Stimulated activated memory B cell treated with anti-CD40 and anti-IgM and Interleukin-4, amounts not matched to agents 10 μg/mL and 1 μg/mL and 100 μg/mL, for 72 hours (primary cell): ENCODE measurements around the gene SEPHS2.
"Not testable (repeated sequence)": the region's sequence is repeated elsewhere in the genome, so short reads cannot be mapped to it uniquely, and the experiment has no call there.

Experiments
- ATAC-seq: fragments of 150-1000 bp; cut with Tn5 transposase; 2 replicates; pipeline ENCODE4 v1.10.0; 2021
- H3K27ac Mint-ChIP-seq: one replicate; pipeline ENCODE4 v1.8.0; 2022; ENCODE audit warnings: mild to moderate bottlenecking, mixed read lengths
- H3K27me3 Mint-ChIP-seq: one replicate; pipeline ENCODE4 v1.8.0; 2022; ENCODE audit warnings: mixed read lengths
- H3K36me3 Mint-ChIP-seq: one replicate; pipeline ENCODE4 v1.8.0; 2022; ENCODE audit warnings: mixed read lengths
- H3K4me1 Mint-ChIP-seq: one replicate; pipeline ENCODE4 v1.8.0; 2022; ENCODE audit warnings: mixed read lengths
- H3K4me3 Mint-ChIP-seq: one replicate; pipeline ENCODE4 v1.8.0; 2022; ENCODE audit warnings: mild to moderate bottlenecking, moderate library complexity, mixed read lengths
- H3K9me3 Mint-ChIP-seq: one replicate; pipeline ENCODE4 v1.8.0; 2022; ENCODE audit warnings: mixed read lengths

SEPHS2 gene

GRCh38 chr16:30399435-30400186, 46.1 kb downstream of the SEPHS2 start:
- Mint-ChIP-seq H3K27me3 (no peaks in the 10 kb centered on the region), H3K36me3 (peaks cover 13% of the 10 kb centered on the region), H3K4me3 (peak overlapping the region; percentile 88), H3K4me1 (peaks cover 66% of the 10 kb centered on the region), H3K9me3 (no peaks in the 10 kb centered on the region), H3K27ac (peak overlapping the region; percentile 86)
- no peak for ATAC-seq

DNA sequence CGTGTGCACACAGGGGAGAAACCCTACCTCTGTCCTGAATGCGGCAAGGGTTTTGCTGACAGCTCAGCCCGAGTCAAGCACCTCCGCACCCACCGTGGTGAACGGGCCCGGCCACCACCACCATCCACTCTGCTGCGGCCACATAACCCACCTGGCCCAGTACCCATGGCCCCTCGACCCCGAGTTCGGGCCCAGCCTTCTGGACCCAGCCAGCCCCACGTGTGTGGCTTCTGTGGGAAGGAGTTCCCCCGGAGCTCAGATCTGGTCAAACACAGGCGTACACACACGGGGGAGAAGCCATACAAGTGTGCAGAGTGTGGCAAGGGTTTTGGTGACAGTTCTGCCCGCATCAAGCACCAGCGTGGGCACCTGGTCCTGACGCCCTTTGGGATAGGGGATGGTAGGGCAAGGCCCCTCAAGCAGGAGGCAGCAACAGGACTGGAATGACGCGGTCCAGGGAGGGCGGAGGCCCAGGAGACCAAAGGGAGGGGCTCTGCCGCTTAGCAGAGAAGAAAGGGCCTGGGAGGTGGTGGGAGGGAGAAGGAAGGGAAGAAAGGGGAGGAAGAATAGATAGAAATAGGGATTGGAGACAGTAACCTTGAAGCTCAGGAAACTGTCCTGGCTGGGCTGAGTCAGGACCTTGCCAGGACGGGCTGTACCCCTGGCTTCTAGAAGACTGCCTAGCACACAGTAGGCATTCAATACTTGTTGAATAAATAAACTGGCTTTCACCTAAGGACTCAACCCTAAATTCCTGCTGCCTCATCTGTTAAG, 46.8 kb downstream of the SEPHS2 start:
- Mint-ChIP-seq H3K36me3 (peaks cover 13% of the 10 kb centered on the region), H3K27me3 (no peaks in the 10 kb centered on the region), H3K27ac (peak overlapping the region; percentile 14), H3K9me3 (no peaks in the 10 kb centered on the region), H3K4me3 (no peak overlapping the region), H3K4me1 (peaks cover 70% of the 10 kb centered on the region)
- ATAC-seq: no peak

- peaks cover 65% of the 10 kb centered on the region for H3K4me1 Mint-ChIP-seq
- H3K4me3 Mint-ChIP-seq: no peak overlapping the region
- peaks cover 13% of the 10 kb centered on the region for H3K36me3 Mint-ChIP-seq
- H3K9me3 Mint-ChIP-seq: no peaks in the 10 kb centered on the region
- no peak overlapping the region for H3K27ac Mint-ChIP-seq
- ATAC-seq: no peak
- H3K27me3 Mint-ChIP-seq: no peaks in the 10 kb centered on the region
These were observed 47.7 kb downstream of the SEPHS2 start for GRCh38 chr16:30397776-30398660.

- no peaks in the 10 kb centered on the region for H3K27me3 Mint-ChIP-seq
- peaks cover 63% of the 10 kb centered on the region for H3K4me1 Mint-ChIP-seq
- H3K36me3 Mint-ChIP-seq: peaks cover 13% of the 10 kb centered on the region
- no peak overlapping the region for H3K27ac Mint-ChIP-seq
- no peaks in the 10 kb centered on the region for H3K9me3 Mint-ChIP-seq
- no peak for ATAC-seq
- peak overlapping the region; percentile 84 for H3K4me3 Mint-ChIP-seq
These were observed 48.6 kb downstream of the SEPHS2 start for GRCh38 chr16:30397056-30397455.

GRCh38 chr16:30396627-30397026, 49.0 kb downstream of the SEPHS2 start:
- peak overlapping the region; percentile 84 for H3K4me3 Mint-ChIP-seq
- H3K27me3 Mint-ChIP-seq, H3K9me3 Mint-ChIP-seq, ATAC-seq: not testable (repeated sequence)
- H3K27ac Mint-ChIP-seq: peak overlapping the region; percentile 90
- peaks cover 60% of the 10 kb centered on the region for H3K4me1 Mint-ChIP-seq
- H3K36me3 Mint-ChIP-seq: peaks cover 13% of the 10 kb centered on the region

GRCh38 chr16:30395992-30396585, 49.6 kb downstream of the SEPHS2 start:
- H3K4me3 Mint-ChIP-seq: peak overlapping the region; percentile 84
- H3K27ac Mint-ChIP-seq: peak overlapping the region; percentile 90
- ATAC-seq: no peak
- H3K9me3 Mint-ChIP-seq: no peaks in the 10 kb centered on the region
- peaks cover 54% of the 10 kb centered on the region for H3K4me1 Mint-ChIP-seq
- no peaks in the 10 kb centered on the region for H3K27me3 Mint-ChIP-seq
- peaks cover 13% of the 10 kb centered on the region for H3K36me3 Mint-ChIP-seq

DNA sequence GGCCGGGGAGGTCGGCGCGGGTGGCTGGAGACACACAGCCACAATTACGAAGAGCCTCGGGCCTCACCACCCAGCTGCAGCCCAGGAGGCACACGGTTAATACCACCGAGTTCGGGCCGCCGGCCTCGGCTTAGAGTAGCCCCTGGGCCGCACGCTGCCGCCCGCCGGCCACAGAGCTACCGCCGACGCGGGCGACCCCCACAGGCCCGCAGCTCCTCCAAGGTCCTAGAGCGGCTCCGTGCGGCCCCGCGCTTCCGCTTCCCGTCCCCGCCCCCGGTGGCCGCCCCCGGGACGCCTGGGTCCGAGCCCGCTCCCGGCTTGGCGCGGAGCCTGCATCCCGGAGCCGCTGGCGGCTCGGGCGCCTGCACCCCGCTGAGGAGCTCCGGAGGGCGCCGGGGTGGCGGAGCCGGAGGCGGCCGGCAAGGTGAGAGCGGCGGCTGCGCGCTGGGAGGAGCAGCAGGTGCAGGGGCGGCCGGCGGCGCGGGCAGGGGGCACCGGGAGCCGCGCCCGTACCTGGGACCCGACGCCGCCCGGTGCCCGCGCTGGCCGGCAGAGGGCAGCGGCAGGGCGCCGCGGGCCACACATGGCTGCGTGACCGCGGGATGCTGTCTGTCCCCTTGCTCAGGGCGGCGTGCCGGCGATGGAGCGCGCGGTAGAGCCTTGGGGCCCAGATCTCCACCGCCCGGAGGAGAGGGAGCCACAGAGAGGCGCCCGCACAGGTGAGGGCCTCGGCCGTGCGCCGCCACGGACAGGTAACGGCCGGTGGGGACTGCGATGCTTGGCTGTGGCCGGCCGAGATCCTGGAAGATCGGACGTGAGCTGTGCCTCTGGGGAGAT, 50.3 kb downstream of the SEPHS2 start, which contains the start of gene ZNF48:
ZNF48 (plus strand) TSS at position 266 of the 837 bp plus-strand sequence; CDS start at position 641, 375 bp downstream.
- H3K27ac Mint-ChIP-seq: peak within 1 kb of the TSS; percentile 90

DNA sequence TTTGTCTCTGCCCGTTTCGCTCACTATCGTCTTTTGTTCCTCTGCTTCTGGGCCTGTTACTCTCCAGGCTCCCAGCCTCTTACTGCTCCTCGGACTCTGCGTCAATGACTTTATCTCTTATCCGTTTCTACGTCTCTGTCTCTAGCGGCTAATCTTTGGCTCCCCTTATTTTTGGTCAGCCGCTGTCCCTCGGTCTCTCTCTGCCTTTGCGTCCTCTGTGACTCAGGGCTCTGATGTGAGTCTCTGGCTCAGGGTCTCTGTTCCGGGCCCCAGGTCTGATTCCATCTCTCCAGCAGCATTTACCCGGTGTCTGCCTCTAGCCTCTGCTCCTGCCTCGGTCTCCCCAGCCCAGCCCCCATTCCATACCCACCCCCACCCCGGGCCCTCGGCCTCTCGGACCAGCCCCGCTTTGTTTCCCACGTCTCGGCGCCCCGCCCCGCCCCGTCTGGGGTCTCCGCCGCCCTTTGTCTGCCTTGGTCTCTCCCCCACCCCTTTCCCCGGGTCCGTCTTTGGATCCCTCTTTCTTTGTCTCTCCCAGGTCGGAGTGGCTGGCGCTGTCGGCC, 51.0 kb downstream of the SEPHS2 start:
- no peak for ATAC-seq
- Mint-ChIP-seq H3K4me1 (peaks cover 40% of the 10 kb centered on the region), H3K36me3 (peaks cover 13% of the 10 kb centered on the region), H3K27me3 (no peaks in the 10 kb centered on the region), H3K9me3 (no peaks in the 10 kb centered on the region), H3K27ac (peak overlapping the region; percentile 90), H3K4me3 (peak overlapping the region; percentile 84)

More for the DNA sequence above, 50.3 kb downstream of the SEPHS2 start, which contains the start of gene ZNF48:
- H3K4me1 Mint-ChIP-seq: peaks cover 47% of the 10 kb centered on the region
- no peaks in the 10 kb centered on the region for H3K9me3 Mint-ChIP-seq
- ATAC-seq: peak; percentile 95
- H3K36me3 Mint-ChIP-seq: peaks cover 13% of the 10 kb centered on the region
- peak within 1 kb of the TSS; percentile 84 for H3K4me3 Mint-ChIP-seq
- H3K27me3 Mint-ChIP-seq: no peaks in the 10 kb centered on the region
